Measurements from ENCODE around the gene FIGN.

Gene FIGN

GRCh38 chr2:163552758-163553157 lies 183.1 kb downstream of the FIGN start:
- peak in 1 of 2 experiments; percentile 2 for DNase-seq

GRCh38 chr2:163551616-163552373 lies 184.0 kb downstream of the FIGN start:
- peak in 1 of 2 experiments; percentile 11 for DNase-seq

- DNase-seq, result no peak
Measured at GRCh38 chr2:163548970-163549369, 186.8 kb downstream of the FIGN start.

Measured in SHP77 (cell line).